Measurements from ENCODE around the gene CHCHD10.

- TF ChIP-seq CTCF (IDR thresholded peaks at IDR 0.05) (no peak), EP300 (IDR thresholded peaks at IDR 0.05) (no peak), POLR2A (IDR thresholded peaks at IDR 0.05) (no peak)
Observed at GRCh38 chr22:23764899-23765881, 2.6 kb downstream of the CHCHD10 start.
